WTC11 (cell line): ENCODE measurements around the gene SLC9A9. TPM values are rescaled to one million over a fixed set of nuclear protein-coding genes. Genes with fewer than 3 reads are reported as not detected.

Experiments used
- ATAC-seq: fragments of 200-7000 bp; cut with Tn5 transposase; 2 replicates; pipeline ENCODE4 v1.10.0; 2021; ENCODE audit warnings: mild to moderate bottlenecking, moderate library complexity
- CTCF ChIA-PET: fragments of 300-600 bp; sonication (Branson Sonifier 250); formaldehyde crosslinking; loops from one replicate; lab custom pipeline; 2021; ENCODE audit warnings: antibody characterized with exemption; lab: Charles Lee
- POLR2A ChIA-PET: fragments of 350-600 bp; sonication (Branson Sonifier 250); formaldehyde crosslinking; loops from one replicate; lab custom pipeline; 2021; ENCODE audit warnings: antibody characterized with exemption; lab: Charles Lee
- DNase-seq: peaks from one replicate; pipeline ENCODE4 v3.0.0; 2021; ENCODE audit warnings: low spot score
- H3K27ac Mint-ChIP-seq: 2 replicates; pipeline ENCODE4 v1.8.0; 2021; ENCODE audit warnings: mixed read lengths
- H3K27me3 Mint-ChIP-seq: 2 replicates; pipeline ENCODE4 v1.8.0; 2021; ENCODE audit warnings: low read depth, mild to moderate bottlenecking, moderate library complexity, mixed read lengths
- H3K36me3 Mint-ChIP-seq: 2 replicates; pipeline ENCODE4 v1.8.0; 2021; ENCODE audit warnings: mixed read lengths
- H3K4me1 Mint-ChIP-seq: 2 replicates; pipeline ENCODE4 v1.8.0; 2022; ENCODE audit warnings: mixed read lengths
- H3K4me3 Mint-ChIP-seq: 2 replicates; pipeline ENCODE4 v1.8.0; 2021; ENCODE audit warnings: mild to moderate bottlenecking, moderate library complexity, mixed read lengths
- H3K9me3 Mint-ChIP-seq: 2 replicates; pipeline ENCODE4 v1.8.0; 2021; ENCODE audit warnings: mixed read lengths
- JAZF1 ChIP-seq: fragments of 250-450 bp; sonication (Bioruptor Pico); IDR thresholded peaks from 2 replicates; pipeline ENCODE4 v1.9.0; 2021; ENCODE audit warnings: moderate library complexity, mild to moderate bottlenecking, inconsistent platforms
- KAT7 ChIP-seq: sonication (generic); formaldehyde crosslinking; IDR thresholded peaks from 2 replicates; pipeline ENCODE4 v1.8.1; 2023; ENCODE audit warnings: missing genetic modification reagents, mild to moderate bottlenecking, borderline replicate concordance
- NR1H2 ChIP-seq: sonication (generic); formaldehyde crosslinking; IDR thresholded peaks from 2 replicates; pipeline ENCODE4 v1.9.0; 2021; ENCODE audit warnings: mild to moderate bottlenecking, moderate library complexity, missing genetic modification reagents
- NR3C1 ChIP-seq: sonication (generic); formaldehyde crosslinking; conservative IDR thresholded peaks from 2 replicates; pipeline ENCODE4 v1.8.1; 2023; ENCODE audit warnings: low read depth, mild to moderate bottlenecking, missing genetic modification reagents
- RELA ChIP-seq: sonication (generic); formaldehyde crosslinking; IDR thresholded peaks from 2 replicates; pipeline ENCODE4 v1.8.1; 2022; ENCODE audit warnings: missing genetic modification reagents, mild to moderate bottlenecking, borderline replicate concordance
- RORB ChIP-seq: fragments of 250-450 bp; sonication (Bioruptor Pico); IDR thresholded peaks from 2 replicates; pipeline ENCODE4 v1.9.0; 2021; ENCODE audit warnings: mild to moderate bottlenecking
- TEAD4 ChIP-seq: sonication (generic); formaldehyde crosslinking; IDR thresholded peaks from 2 replicates; pipeline ENCODE4 v1.8.0; 2022; ENCODE audit warnings: mild to moderate bottlenecking, missing genetic modification reagents
- TP53 ChIP-seq: sonication (generic); formaldehyde crosslinking; IDR thresholded peaks from 2 replicates; pipeline ENCODE4 v1.8.1; 2023; ENCODE audit warnings: mild to moderate bottlenecking, missing genetic modification reagents
- ZBTB21 ChIP-seq: sonication (generic); formaldehyde crosslinking; IDR thresholded peaks from 2 replicates; pipeline ENCODE4 v1.8.1; 2023; ENCODE audit warnings: mild to moderate bottlenecking, missing genetic modification reagents, borderline replicate concordance
- ZNF263 ChIP-seq: sonication (generic); formaldehyde crosslinking; IDR thresholded peaks from 2 replicates; pipeline ENCODE4 v1.8.1; 2022; ENCODE audit warnings: low read depth, mild to moderate bottlenecking, moderate library complexity, missing genetic modification reagents
- ZNF671 ChIP-seq: fragments of 250-450 bp; sonication (Bioruptor Pico); IDR thresholded peaks from 2 replicates; pipeline ENCODE4 v1.8.0; 2021; ENCODE audit warnings: mild to moderate bottlenecking
- total RNA-seq: library from RNA; stranded (reverse); gene quantifications from 3 replicates; pipeline ENCODE4 v1.2.3, GENCODE V29; 2021
- TF ChIP-seq, protein P1 (sequence below): sonication (generic); formaldehyde crosslinking; IDR thresholded peaks from 2 replicates; pipeline ENCODE4 v1.8.0; 2023; ENCODE audit warnings: mild to moderate bottlenecking, missing genetic modification reagents
- TF ChIP-seq, protein P2 (sequence below): sonication (generic); formaldehyde crosslinking; IDR thresholded peaks from 2 replicates; pipeline ENCODE4 v1.8.1; 2022; ENCODE audit warnings: mild to moderate bottlenecking, missing genetic modification reagents, moderate library complexity, borderline replicate concordance
- TF ChIP-seq, protein P3 (sequence below): sonication (generic); formaldehyde crosslinking; IDR thresholded peaks from 2 replicates; pipeline ENCODE4 v1.8.0; 2022; ENCODE audit warnings: mild to moderate bottlenecking, missing genetic modification reagents
- TF ChIP-seq, protein P4 (sequence below): sonication (generic); formaldehyde crosslinking; conservative IDR thresholded peaks from 2 replicates; pipeline ENCODE4 v1.8.1; 2023; ENCODE audit warnings: mild to moderate bottlenecking, low read depth, missing genetic modification reagents, moderate library complexity
- TF ChIP-seq, protein P5 (sequence below): sonication (generic); formaldehyde crosslinking; IDR thresholded peaks from 2 replicates; pipeline ENCODE4 v1.8.1; 2023; ENCODE audit warnings: mild to moderate bottlenecking, missing genetic modification reagents

Gene SLC9A9
- total RNA-seq, 1 experiment from 2014 or later: 1.2 TPM

DNA sequence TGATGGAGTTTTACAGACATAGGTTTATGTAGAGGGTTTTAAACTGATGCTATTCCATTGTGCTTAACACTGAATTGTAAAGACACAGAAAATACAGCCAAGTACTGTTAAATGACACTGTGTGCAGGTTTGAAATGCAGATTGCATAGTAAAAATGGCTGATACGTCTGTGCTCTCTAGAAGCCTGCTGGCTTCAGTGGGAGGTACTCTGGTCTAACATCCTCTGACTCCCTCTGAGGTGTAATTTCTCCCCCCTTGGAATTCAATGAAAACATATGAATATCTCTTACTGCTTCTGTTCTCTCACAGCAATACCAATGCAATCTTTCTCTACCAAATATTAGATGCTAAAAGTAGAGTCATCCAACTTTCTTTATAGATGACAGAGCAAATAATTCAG, 176.6 kb downstream of the SLC9A9 start (continued):
- TF ChIP-seq, protein P1, sequence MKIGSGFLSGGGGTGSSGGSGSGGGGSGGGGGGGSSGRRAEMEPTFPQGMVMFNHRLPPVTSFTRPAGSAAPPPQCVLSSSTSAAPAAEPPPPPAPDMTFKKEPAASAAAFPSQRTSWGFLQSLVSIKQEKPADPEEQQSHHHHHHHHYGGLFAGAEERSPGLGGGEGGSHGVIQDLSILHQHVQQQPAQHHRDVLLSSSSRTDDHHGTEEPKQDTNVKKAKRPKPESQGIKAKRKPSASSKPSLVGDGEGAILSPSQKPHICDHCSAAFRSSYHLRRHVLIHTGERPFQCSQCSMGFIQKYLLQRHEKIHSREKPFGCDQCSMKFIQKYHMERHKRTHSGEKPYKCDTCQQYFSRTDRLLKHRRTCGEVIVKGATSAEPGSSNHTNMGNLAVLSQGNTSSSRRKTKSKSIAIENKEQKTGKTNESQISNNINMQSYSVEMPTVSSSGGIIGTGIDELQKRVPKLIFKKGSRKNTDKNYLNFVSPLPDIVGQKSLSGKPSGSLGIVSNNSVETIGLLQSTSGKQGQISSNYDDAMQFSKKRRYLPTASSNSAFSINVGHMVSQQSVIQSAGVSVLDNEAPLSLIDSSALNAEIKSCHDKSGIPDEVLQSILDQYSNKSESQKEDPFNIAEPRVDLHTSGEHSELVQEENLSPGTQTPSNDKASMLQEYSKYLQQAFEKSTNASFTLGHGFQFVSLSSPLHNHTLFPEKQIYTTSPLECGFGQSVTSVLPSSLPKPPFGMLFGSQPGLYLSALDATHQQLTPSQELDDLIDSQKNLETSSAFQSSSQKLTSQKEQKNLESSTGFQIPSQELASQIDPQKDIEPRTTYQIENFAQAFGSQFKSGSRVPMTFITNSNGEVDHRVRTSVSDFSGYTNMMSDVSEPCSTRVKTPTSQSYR (CRISPR knock-in tag): no peak
- TF ChIP-seq ZBTB21: no peak
- TF ChIP-seq, protein P2, sequence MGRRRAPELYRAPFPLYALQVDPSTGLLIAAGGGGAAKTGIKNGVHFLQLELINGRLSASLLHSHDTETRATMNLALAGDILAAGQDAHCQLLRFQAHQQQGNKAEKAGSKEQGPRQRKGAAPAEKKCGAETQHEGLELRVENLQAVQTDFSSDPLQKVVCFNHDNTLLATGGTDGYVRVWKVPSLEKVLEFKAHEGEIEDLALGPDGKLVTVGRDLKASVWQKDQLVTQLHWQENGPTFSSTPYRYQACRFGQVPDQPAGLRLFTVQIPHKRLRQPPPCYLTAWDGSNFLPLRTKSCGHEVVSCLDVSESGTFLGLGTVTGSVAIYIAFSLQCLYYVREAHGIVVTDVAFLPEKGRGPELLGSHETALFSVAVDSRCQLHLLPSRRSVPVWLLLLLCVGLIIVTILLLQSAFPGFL (CRISPR knock-in tag): no peak
- no peak for TF ChIP-seq NR3C1 (CRISPR knock-in tag)
- TF ChIP-seq, protein P3, sequence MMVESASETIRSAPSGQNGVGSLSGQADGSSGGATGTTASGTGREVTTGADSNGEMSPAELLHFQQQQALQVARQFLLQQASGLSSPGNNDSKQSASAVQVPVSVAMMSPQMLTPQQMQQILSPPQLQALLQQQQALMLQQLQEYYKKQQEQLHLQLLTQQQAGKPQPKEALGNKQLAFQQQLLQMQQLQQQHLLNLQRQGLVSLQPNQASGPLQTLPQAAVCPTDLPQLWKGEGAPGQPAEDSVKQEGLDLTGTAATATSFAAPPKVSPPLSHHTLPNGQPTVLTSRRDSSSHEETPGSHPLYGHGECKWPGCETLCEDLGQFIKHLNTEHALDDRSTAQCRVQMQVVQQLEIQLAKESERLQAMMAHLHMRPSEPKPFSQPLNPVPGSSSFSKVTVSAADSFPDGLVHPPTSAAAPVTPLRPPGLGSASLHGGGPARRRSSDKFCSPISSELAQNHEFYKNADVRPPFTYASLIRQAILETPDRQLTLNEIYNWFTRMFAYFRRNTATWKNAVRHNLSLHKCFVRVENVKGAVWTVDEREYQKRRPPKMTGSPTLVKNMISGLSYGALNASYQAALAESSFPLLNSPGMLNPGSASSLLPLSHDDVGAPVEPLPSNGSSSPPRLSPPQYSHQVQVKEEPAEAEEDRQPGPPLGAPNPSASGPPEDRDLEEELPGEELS (CRISPR knock-in tag): no peak
- TF ChIP-seq, all 79 proteins: peak for 0

DNA sequence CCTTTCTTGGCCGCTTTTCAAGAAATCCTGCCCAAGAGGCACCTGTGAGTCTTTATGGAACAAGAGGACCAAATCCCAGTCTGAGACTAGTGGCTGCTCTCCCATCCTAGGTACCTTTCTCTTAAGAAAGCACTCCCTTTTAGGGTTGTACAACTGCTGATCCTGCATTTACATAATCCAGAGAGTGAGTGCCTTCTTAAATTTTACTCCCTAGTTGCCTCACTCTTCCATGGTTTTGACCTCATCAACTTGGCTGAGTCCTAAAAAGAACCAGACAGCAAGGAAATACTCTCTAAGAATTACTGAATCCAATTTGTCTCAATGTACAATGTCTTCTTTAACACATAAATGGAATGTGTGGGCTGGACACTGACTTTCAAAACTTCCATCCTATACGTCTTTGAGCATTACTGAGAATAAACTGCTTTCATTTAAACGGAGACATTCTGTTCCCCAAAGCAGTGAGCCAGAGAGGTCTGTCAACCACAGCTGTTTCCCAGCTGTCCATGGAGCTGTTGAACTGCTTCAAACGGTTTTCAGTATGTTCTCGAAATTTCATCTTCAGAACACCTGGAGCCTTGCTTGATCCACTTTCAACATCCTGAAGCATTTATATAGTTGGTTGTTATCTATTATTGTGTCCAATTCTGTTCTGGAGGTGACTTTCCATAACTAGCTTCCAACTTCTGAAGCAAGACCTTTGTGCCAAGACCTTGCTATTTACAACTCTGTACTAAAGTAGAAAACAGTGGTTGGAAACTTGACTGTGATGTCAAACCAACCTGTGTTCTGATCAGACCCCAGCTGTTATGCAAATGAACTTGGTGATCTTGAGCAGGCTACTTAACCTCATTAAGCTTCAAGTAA, 179.1 kb downstream of the SLC9A9 start:
- ChIA-PET CTCF (no interaction called here), POLR2A (no interaction called here)
- Mint-ChIP-seq H3K4me1 (peaks cover 17% of the 10 kb centered on the region), H3K27ac (no peak overlapping the region), H3K36me3 (no peaks in the 10 kb centered on the region), H3K27me3 (no peaks in the 10 kb centered on the region; the same call in 1 of the 2 replicates), H3K9me3 (peaks cover 27% of the 10 kb centered on the region; the same call in 1 of the 2 replicates), H3K4me3 (no peak overlapping the region)
- no peak for TF ChIP-seq TEAD4
- no peak for TF ChIP-seq KAT7 (CRISPR knock-in tag)
- TF ChIP-seq ZBTB21: no peak
- TF ChIP-seq, protein P4, sequence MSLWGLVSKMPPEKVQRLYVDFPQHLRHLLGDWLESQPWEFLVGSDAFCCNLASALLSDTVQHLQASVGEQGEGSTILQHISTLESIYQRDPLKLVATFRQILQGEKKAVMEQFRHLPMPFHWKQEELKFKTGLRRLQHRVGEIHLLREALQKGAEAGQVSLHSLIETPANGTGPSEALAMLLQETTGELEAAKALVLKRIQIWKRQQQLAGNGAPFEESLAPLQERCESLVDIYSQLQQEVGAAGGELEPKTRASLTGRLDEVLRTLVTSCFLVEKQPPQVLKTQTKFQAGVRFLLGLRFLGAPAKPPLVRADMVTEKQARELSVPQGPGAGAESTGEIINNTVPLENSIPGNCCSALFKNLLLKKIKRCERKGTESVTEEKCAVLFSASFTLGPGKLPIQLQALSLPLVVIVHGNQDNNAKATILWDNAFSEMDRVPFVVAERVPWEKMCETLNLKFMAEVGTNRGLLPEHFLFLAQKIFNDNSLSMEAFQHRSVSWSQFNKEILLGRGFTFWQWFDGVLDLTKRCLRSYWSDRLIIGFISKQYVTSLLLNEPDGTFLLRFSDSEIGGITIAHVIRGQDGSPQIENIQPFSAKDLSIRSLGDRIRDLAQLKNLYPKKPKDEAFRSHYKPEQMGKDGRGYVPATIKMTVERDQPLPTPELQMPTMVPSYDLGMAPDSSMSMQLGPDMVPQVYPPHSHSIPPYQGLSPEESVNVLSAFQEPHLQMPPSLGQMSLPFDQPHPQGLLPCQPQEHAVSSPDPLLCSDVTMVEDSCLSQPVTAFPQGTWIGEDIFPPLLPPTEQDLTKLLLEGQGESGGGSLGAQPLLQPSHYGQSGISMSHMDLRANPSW (CRISPR knock-in tag): no peak
- no peak for TF ChIP-seq NR1H2 (CRISPR knock-in tag)
- TF ChIP-seq RELA (CRISPR knock-in tag): no peak
- TF ChIP-seq JAZF1 (CRISPR knock-in tag): no peak
- no peak for TF ChIP-seq RORB (CRISPR knock-in tag)
- TF ChIP-seq ZNF263 (CRISPR knock-in tag): no peak
- no peak for TF ChIP-seq TP53 (CRISPR knock-in tag)
- TF ChIP-seq, protein P5, sequence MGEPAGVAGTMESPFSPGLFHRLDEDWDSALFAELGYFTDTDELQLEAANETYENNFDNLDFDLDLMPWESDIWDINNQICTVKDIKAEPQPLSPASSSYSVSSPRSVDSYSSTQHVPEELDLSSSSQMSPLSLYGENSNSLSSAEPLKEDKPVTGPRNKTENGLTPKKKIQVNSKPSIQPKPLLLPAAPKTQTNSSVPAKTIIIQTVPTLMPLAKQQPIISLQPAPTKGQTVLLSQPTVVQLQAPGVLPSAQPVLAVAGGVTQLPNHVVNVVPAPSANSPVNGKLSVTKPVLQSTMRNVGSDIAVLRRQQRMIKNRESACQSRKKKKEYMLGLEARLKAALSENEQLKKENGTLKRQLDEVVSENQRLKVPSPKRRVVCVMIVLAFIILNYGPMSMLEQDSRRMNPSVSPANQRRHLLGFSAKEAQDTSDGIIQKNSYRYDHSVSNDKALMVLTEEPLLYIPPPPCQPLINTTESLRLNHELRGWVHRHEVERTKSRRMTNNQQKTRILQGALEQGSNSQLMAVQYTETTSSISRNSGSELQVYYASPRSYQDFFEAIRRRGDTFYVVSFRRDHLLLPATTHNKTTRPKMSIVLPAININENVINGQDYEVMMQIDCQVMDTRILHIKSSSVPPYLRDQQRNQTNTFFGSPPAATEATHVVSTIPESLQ (CRISPR knock-in tag): no peak
- no peak for TF ChIP-seq ZNF671 (CRISPR knock-in tag)
- ATAC-seq (no peak), DNase-seq (no peak)
